Measurements from ENCODE around the gene FBXO45. TPM values are rescaled to one million over a fixed set of nuclear protein-coding genes. Genes with fewer than 3 reads are reported as not detected.
"Not testable (repeated sequence)": the region's sequence is repeated elsewhere in the genome, so short reads cannot be mapped to it uniquely, and the experiment has no call there.

FBXO45 gene
- total and polyA plus RNA-seq, 2 of the 4 experiments (the other 2 are of a cell fraction) = 3.8 to 5.0 TPM

DNA sequence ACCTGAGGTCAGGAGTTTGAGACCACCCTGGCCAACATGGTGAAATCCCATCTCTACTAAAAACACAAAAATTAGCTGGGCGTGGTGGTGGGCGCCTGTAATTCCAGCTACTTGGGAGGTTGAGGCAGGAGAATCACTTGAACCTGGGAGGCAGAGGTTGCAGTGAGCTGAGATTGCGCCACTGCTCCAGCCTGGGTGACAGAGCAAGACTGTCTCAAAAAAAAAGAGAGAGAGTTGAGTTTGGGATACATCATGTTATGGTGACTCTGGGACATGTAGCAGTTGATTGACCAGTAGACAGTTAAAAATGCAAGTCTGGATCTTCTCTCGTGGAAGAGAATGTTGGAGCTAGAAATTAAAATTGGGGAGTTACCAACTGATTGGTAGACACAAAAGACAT lies 69.5 kb downstream of the FBXO45 start:
- H2AK5ac ChIP-seq (ENCODE audit: low read depth, low read length); in situ Hi-C loops (cut with MboI; ENCODE audit: low sequenced_read_pairs); H4K8ac ChIP-seq (ENCODE audit: low read depth in 2 of 2, low read length in 2 of 2); POLR2A ChIA-PET (ENCODE audit: unreplicated experiment); H3K4me3 ChIP-seq (ENCODE audit: insufficient read depth, low read depth, low read length); H2BK20ac ChIP-seq (ENCODE audit: low read depth, low read length); BruUV-seq (replicated peaks); H3K14ac ChIP-seq (replicated peaks; ENCODE audit: low read depth, low read length); H3K9ac ChIP-seq (ENCODE audit: low read depth, low read length); H3K9me3 ChIP-seq (ENCODE audit: control insufficient read depth, insufficient read depth, low read length); CTCF ChIA-PET; H3K23ac ChIP-seq (ENCODE audit: low read depth, low read length); dilution Hi-C loops (cut with HindIII; ENCODE audit: low sequenced_read_pairs, unreplicated experiment); H3K56ac ChIP-seq (ENCODE audit: extremely low read depth, insufficient read depth, low read length); H3K4ac ChIP-seq (ENCODE audit: low read depth, low read length); H3K4me1 ChIP-seq (ENCODE audit: control insufficient read depth, insufficient read depth, low read length); H3K79me1 ChIP-seq (ENCODE audit: low read depth in 1 of 2, low read length in 2 of 2); H2BK5ac ChIP-seq (ENCODE audit: low read depth, low read length, poor library complexity, severe bottlenecking); intact Hi-C loops (cut with micrococcal nuclease); H3K27ac ChIP-seq (ENCODE audit: insufficient read depth, low read length); ATAC-seq (ENCODE audit: low read depth); H4K91ac ChIP-seq (ENCODE audit: insufficient read depth, low read depth, low read length); H3K4me2 ChIP-seq (ENCODE audit: low read depth, low read length); H2BK15ac ChIP-seq (ENCODE audit: low read depth, low read length); DNase-seq; H4K5ac ChIP-seq (ENCODE audit: low read depth, low read length); H2AFZ ChIP-seq (replicated peaks; ENCODE audit: low read length, poor library complexity); H4K20me1 ChIP-seq (ENCODE audit: insufficient read depth, low read length); H2AK9ac ChIP-seq (replicated peaks; ENCODE audit: low read depth, low read length, poor library complexity); H2BK120ac ChIP-seq (ENCODE audit: low read depth, low read length); H3K18ac ChIP-seq (ENCODE audit: low read depth, low read length); H3K36me3 ChIP-seq (ENCODE audit: control insufficient read depth, insufficient read depth, low read length); H3K9me1 ChIP-seq (ENCODE audit: insufficient read depth, low read length): not testable (repeated sequence)
- H3K27me3 ChIP-seq (ENCODE audit: control insufficient read depth, insufficient read depth, low read length) = peaks cover 48% of the 10 kb centered on the region
- WGBS, 2 experiments (ENCODE audit: extremely low coverage in 2 of 2, insufficient read length in 1 of 2) = 100% methylated on average over 1 of the region's 4 CpGs; no CpG with 5 or more reads in 1 of the 2 experiments

Small RNAs within 50 kb of the gene (microRNA-seq; reads per million reads assigned to microRNA genes)
- gene RPS29P3 (ENCODE audit: insufficient read depth, insufficient read length) = not detected

Small RNAs within 50 kb of the gene (small RNA-seq; reads per million reads assigned to genes)
- gene RPS29P3 = 0 reads per million in 5 experiments

Other genes with a start within 250 kb of the FBXO45 start
- not detected in 2 replicates for gene TM4SF19, start 230.3 kb upstream of the FBXO45 start, total RNA-seq (2012; rRNA removed)
- gene TM4SF19, start 230.3 kb upstream of the FBXO45 start, polyA plus RNA-seq (2012; rRNA removed) = not detected in 2 replicates
- gene UBXN7, start 136.2 kb upstream of the FBXO45 start, total RNA-seq (2012; rRNA removed) = 16.1 and 18.9 TPM in 2 replicates
- 8.3 and 8.6 TPM in 2 replicates for gene UBXN7, start 136.2 kb upstream of the FBXO45 start, polyA plus RNA-seq (2012; rRNA removed)
- 15.2 and 18.1 TPM in 2 replicates for gene RNF168, start 64.9 kb upstream of the FBXO45 start, total RNA-seq (2012; rRNA removed)
- gene RNF168, start 64.9 kb upstream of the FBXO45 start, polyA plus RNA-seq (2012; rRNA removed) = 2.5 TPM in 2 replicates
- gene SMCO1, start 53.3 kb upstream of the FBXO45 start, total RNA-seq (2012; rRNA removed) = not detected in 2 replicates
- gene SMCO1, start 53.3 kb upstream of the FBXO45 start, polyA plus RNA-seq (2012; rRNA removed) = not detected in 2 replicates
- 5.7 and 6.4 TPM in 2 replicates for gene WDR53, start 106 bp upstream of the FBXO45 start, total RNA-seq (2012; rRNA removed)
- 5.3 and 5.9 TPM in 2 replicates for gene WDR53, start 106 bp upstream of the FBXO45 start, polyA plus RNA-seq (2012; rRNA removed)
- under 0.01 TPM in 1 of 2 replicates, not detected in the other for gene NRROS, start 71.0 kb downstream of the FBXO45 start, total RNA-seq (2012; rRNA removed)
- 0.10 and 0.16 TPM in 2 replicates for gene NRROS, start 71.0 kb downstream of the FBXO45 start, polyA plus RNA-seq (2012; rRNA removed)
- 1.1 and 1.7 TPM in 2 replicates for gene CEP19, start 143.6 kb downstream of the FBXO45 start, total RNA-seq (2012; rRNA removed)
- 0.98 and 1.4 TPM in 2 replicates for gene CEP19, start 143.6 kb downstream of the FBXO45 start, polyA plus RNA-seq (2012; rRNA removed)
- gene PIGX, start 143.7 kb downstream of the FBXO45 start, total RNA-seq (2012; rRNA removed) = 14.5 and 22.2 TPM in 2 replicates
- gene PIGX, start 143.7 kb downstream of the FBXO45 start, polyA plus RNA-seq (2012; rRNA removed) = 7.9 and 9.4 TPM in 2 replicates
- gene PAK2, start 171.2 kb downstream of the FBXO45 start, total RNA-seq (2012; rRNA removed) = 33.9 and 36.0 TPM in 2 replicates
- gene PAK2, start 171.2 kb downstream of the FBXO45 start, polyA plus RNA-seq (2012; rRNA removed) = 28.6 and 31.8 TPM in 2 replicates